ENCODE data around the gene SBK3.
"Not testable (repeated sequence)": the region's sequence is repeated elsewhere in the genome, so short reads cannot be mapped to it uniquely, and the experiment has no call there.

SBK3 gene

GRCh38 chr19:55545443-55545842 is at the start of gene SBK3:
Gene SBK3, minus strand, starts transcription at chr19:55545543. Its CDS starts 0 bp downstream, at chr19:55545543.
- no peak for DNase-seq

- no peak for DNase-seq
Measured at GRCh38 chr19:55593096-55593772, 47.9 kb upstream of the SBK3 start.

- no peak for DNase-seq
Measured at GRCh38 chr19:55592391-55593090, 47.2 kb upstream of the SBK3 start.

GRCh38 chr19:55591555-55591954 is 46.2 kb upstream of the SBK3 start:
- DNase-seq = no peak

GRCh38 chr19:55590617-55591016 is 45.3 kb upstream of the SBK3 start:
- no peak for DNase-seq

GRCh38 chr19:55590109-55590508 is 44.8 kb upstream of the SBK3 start:
- DNase-seq = no peak

GRCh38 chr19:55588738-55589137 is 43.4 kb upstream of the SBK3 start:
- no peak for DNase-seq

- peak; percentile 89 to 90 for DNase-seq
Measured at GRCh38 chr19:55586976-55587668, 41.8 kb upstream of the SBK3 start.

- DNase-seq = peak; percentile 46 to 62
Measured at GRCh38 chr19:55585658-55586339, 40.5 kb upstream of the SBK3 start.

- DNase-seq = no peak
Measured at GRCh38 chr19:55584871-55585270, 39.5 kb upstream of the SBK3 start.

GRCh38 chr19:55583897-55584296 is 38.6 kb upstream of the SBK3 start:
- not testable (repeated sequence) for DNase-seq

- not testable (repeated sequence) for DNase-seq
Measured at GRCh38 chr19:55582284-55582683, 36.9 kb upstream of the SBK3 start.

- DNase-seq = no peak
Measured at GRCh38 chr19:55581823-55582223, 36.5 kb upstream of the SBK3 start.

GRCh38 chr19:55581145-55581822 is 35.9 kb upstream of the SBK3 start:
- DNase-seq = no peak

GRCh38 chr19:55580628-55581144 is 35.3 kb upstream of the SBK3 start, which contains the start of gene ZNF579:
Gene ZNF579, minus strand, starts transcription at chr19:55580848. Its CDS starts 1,209 bp downstream, at chr19:55579639.
- DNase-seq = peak; percentile 70 to 77

- no peak for DNase-seq
Measured at GRCh38 chr19:55579766-55580621, 34.7 kb upstream of the SBK3 start.

- DNase-seq = no peak
Measured at GRCh38 chr19:55578761-55579747, 33.7 kb upstream of the SBK3 start.

GRCh38 chr19:55578031-55578760 is 32.9 kb upstream of the SBK3 start:
- DNase-seq = no peak

- DNase-seq = no peak
Measured at GRCh38 chr19:55576746-55577145, 31.4 kb upstream of the SBK3 start.
